HG03469 (cell line): ENCODE measurements around the gene NKAP.
"Not testable (repeated sequence)": the region's sequence is repeated elsewhere in the genome, so short reads cannot be mapped to it uniquely, and the experiment has no call there.

Source experiments
- ATAC-seq: cut with Tn5 transposase; IDR thresholded peaks from one replicate; pipeline ENCODE4 v1.9.1; 2021; ENCODE audit warnings: mild to moderate bottlenecking, moderate library complexity, moderate number of reproducible peaks; ENCODE audit not compliant: unreplicated experiment

The NKAP gene

DNA sequence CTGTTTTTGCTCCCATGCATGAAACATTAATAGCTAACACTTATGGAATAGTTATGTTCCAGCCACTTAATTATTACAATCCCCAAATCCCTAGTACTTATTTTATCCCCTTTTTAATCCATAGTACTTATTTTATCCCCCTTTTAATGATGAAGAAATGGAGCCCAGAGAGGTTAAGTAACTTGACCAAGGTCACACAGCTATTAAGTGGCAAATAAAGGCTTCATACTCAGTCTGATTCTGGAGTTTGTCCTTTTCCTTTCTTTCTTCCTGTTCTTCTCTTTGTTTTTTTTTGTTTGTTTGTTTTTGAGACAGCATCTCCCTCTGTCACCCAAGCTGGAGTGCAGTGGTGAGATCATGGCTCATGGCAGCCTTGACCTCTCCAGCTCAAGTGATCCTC lies 2.2 kb downstream of the NKAP start:
- no peak for ATAC-seq

DNA sequence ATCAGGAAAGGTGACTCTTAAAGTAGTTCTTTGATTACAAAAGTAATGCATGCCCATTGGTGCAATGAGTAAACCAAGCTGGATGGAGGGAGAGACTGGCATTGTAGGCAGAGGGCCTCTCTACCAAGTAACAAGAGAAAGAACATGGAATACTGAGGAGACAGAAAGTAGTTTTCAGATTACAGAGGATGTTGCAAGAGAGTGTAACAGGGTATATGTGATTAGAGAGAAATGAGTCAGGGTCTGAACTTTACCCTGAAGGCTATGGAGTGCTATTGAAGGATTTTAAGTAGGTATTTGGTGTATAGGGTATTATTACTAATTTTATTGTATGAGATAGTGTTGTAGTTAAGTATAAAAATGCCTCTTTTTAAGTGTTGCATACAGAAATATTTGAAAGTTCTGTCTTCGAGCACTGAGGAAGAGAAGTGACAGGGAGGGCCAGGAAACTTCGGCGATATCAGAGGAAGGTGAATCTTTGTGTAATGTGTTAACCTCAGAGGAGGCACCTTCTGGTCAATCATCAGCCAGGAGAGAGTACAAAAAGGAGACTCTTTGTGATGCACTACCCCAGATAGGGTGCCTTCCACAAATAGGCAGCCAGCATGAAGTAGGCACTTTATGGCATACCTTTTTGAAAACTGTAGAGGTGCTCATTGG lies 8.2 kb downstream of the NKAP start:
- ATAC-seq: no peak

- not testable (repeated sequence) for ATAC-seq
These were observed 21.2 kb downstream of the NKAP start for GRCh38 chrX:119922391-119922790.

DNA sequence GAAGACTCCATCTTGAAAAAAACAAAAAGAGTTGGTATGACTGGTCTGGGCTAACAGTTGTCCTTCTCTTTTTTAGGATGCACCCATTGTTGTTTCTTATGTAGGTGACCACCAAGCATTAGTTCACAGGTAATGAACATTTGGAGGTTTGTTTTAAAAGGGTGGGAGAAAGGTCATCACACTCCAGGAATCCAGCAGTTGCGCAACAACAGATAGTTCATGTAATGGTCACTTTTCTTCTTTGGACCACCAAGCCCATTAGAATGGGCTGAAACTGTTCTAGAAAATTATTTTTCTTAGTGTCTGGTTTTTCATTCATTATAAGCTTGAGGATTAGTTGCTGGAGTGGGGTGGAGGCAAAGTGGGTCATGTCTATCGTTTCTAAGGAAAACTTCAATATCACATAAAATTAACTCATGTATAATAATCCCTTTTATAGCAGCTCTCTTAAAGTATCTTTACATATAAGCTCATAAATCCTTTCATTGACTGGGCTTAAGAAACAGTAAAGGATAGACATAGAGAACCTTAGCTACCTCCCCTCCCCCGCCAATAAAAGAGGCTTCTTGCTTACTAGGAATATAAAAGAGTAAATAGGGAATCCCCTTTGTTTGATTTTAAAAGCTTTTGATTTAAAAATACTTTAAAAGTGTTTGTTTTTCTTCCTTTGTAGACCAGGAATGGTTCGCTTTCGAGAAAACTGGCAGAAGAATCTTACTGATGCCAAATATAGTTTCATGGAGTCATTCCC lies 23.5 kb downstream of the NKAP start:
- ATAC-seq: no peak

GRCh38 chrX:119917877-119918276 lies 25.7 kb downstream of the NKAP start:
- no peak for ATAC-seq

- no peak for ATAC-seq
These were observed 27.2 kb downstream of the NKAP start for GRCh38 chrX:119916310-119916709.

GRCh38 chrX:119900976-119901375 lies 42.6 kb downstream of the NKAP start:
- no peak for ATAC-seq

- no peak for ATAC-seq
These were observed 44.4 kb downstream of the NKAP start for GRCh38 chrX:119899125-119899524.

- no peak for ATAC-seq
These were observed 47.7 kb downstream of the NKAP start, which contains the start of gene AKAP14 for GRCh38 chrX:119895843-119896326. AKAP14 (plus strand) TSS chrX:119895893; CDS start chrX:119903224, 7,331 bp downstream.

- ATAC-seq: not testable (repeated sequence)
These were observed 51.4 kb downstream of the NKAP start for GRCh38 chrX:119891961-119892692.

DNA sequence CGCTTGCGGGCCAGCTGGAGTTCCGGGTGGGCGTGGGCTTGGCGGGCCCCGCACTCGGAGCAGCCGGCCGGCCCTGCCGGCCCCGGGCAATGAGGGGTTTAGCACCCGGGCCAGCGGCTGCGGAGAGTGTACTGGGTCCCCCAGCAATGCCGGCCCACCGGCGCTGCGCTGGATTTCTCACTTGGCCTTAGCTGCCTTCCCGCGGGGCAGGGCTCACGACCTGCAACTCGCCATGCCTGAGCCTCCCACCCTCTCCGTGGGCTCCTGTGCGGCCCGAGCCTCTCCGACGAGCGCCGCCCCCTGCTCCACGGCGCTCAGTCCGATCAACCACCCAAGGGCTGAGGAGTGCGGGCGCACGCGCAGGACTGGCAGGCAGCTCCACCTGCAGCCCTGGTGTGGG lies 52.9 kb downstream of the NKAP start:
- not testable (repeated sequence) for ATAC-seq

GRCh38 chrX:119887721-119888425 lies 55.7 kb downstream of the NKAP start:
- no peak for ATAC-seq

DNA sequence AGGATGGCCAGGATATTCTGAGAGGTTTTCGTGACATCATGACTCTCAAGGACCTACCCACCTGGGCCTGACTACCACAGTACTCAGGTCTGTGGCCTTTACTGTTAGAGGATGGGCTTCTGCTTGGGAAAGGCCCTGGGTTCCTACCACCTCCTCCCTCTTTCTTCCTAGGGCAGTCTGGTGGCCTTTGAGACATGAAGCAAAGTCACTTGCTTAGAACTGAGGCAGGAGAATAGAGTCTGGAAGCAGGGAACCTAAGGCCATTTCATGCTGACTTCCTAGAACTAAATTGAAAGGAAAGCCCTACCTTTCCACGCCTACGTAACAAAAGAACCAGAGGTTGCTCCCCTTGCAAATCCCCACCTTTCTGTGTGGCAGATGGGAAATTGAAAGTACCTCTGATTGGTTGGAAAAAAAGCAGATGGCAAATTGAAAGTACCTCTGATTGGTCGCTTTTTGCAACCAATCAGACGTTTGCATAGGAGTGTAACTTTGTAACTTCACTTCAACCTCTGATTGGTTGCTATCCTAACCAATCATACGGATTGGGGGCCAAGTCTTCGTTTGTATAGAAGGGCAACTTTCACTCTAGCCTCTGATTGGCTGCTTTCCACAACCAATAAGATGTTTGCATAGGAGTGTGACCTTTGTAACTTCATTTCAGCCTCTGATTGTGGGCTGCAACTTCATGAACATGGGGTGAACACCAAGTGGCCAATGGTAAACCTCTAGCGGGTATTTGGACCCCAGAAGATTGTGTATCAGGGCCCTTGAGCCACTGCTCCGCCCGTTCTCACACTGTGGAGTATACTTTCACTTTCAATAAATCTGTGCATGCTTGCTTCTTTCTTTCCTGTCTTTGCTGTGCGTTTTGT lies 57.8 kb downstream of the NKAP start:
- no peak for ATAC-seq

- ATAC-seq: peak; percentile 81
These were observed 62.8 kb downstream of the NKAP start for GRCh38 chrX:119880552-119881437.

GRCh38 chrX:119880076-119880475 lies 63.5 kb downstream of the NKAP start:
- no peak for ATAC-seq

DNA sequence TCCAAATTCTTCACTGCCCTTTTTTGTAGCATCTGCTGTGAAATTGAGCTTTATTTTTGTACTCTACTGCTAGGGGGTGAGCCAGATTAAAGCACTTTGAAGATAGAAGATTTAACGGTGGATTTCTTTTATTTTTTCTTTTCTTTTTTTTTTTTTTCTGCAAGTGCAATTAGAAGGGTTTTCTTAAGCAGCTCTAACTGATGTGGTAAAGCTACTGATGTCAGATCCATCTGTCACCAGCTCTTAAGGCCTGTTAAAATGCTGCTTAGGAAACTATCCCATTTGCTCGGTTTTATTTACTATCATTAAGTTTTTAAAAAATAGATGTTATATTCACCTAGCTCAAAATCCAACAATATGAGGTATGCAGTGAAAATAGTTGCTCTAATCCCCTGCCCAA lies 64.8 kb downstream of the NKAP start:
- no peak for ATAC-seq

- ATAC-seq: peak; percentile 91
These were observed 71.8 kb downstream of the NKAP start, which contains the start of the genes NDUFA1 and RNF113A for GRCh38 chrX:119871599-119872395. NDUFA1 (plus strand) TSS chrX:119871832; CDS start chrX:119871912, 80 bp downstream. RNF113A (minus strand) TSS chrX:119871733; CDS start chrX:119871613, 120 bp downstream.

DNA sequence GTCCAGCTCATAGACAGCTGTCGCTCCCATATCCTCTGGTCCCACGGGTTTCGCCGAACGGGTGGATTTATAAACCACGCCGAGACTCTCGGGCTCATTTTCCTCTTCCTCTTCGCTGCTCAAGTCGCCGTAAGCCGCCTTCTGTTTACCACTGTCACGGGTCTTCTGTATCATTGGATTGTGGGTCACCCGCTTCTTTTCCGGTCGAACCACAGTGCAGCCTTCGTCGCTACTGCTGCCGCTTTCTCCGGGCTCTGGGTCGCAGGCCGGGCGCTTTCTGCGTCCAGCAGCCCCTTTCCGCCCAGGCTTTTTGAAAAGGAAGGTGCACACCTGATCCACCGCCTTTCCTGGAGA lies 72.3 kb downstream of the NKAP start:
- no peak for ATAC-seq
